Measurements from ENCODE around the gene ACTL7A.

GRCh38 chr9:108845507-108845906 is 16.6 kb upstream of the ACTL7A start:
- TF ChIP-seq GATA3 (IDR thresholded peaks at IDR 0.05; ENCODE audit: low read depth, low read length): no peak
- TF ChIP-seq GATA2 (IDR thresholded peaks at IDR 0.05; ENCODE audit: low read depth, low read length): no peak
